GM12878 (cell line): ENCODE measurements around the gene ZNHIT1. TPM values are rescaled to one million over a fixed set of nuclear protein-coding genes. Genes with fewer than 3 reads are reported as not detected.
A peak's percentile ranks its signal among the peaks of the same experiment; 100 is the strongest.

Experiments used
- ATAC-seq: fragments of 200-7000 bp; cut with Tn5 transposase; 3 replicates; pipeline ENCODE4 v1.9.1; 2020; ENCODE audit warnings: mild to moderate bottlenecking, moderate library complexity
- BruUV-seq: library from RNA; stranded (reverse); fragments of 400-500 nt; replicated peaks from 2 replicates; lab custom pipeline; 2021; lab: Mats Ljungman, UMichigan
- CTCF ChIA-PET: fragments of 300-600 bp; sonication (Branson Sonifier 250); formaldehyde crosslinking; extraction: SDS; loops from one replicate; lab custom pipeline; 2021; ENCODE audit warnings: inconsistent platforms; lab: Yijun Ruan, JAX
- POLR2A ChIA-PET: fragments of 350-600 bp; formaldehyde crosslinking; extraction: SDS; loops from one replicate; lab custom pipeline; 2021; ENCODE audit warnings: inconsistent platforms; lab: Charles Lee
- RAD21 ChIA-PET: fragments of 300-600 bp; sonication (Branson Sonifier 250); formaldehyde crosslinking; loops from one replicate; lab custom pipeline; 2023; ENCODE audit warnings: antibody characterized with exemption; ENCODE audit not compliant: unreplicated experiment; lab: Charles Lee
- SMC1A ChIA-PET: fragments of 300-600 bp; sonication (Branson Sonifier 250); formaldehyde crosslinking; loops from one replicate; lab custom pipeline; 2023; ENCODE audit not compliant: unreplicated experiment, uncharacterized antibody; lab: Charles Lee
- DNase-seq: peaks from one replicate; pipeline ENCODE4 v3.0.0-alpha.2; 2011; ENCODE audit warnings: low read depth, low spot score
- FAIRE-seq: peaks from 3 replicates; lab custom pipeline; 2011; peaks lifted over from hg19 to GRCh38; lab: Jason Lieb, UNC
- H2AFZ ChIP-seq: 2 replicates; pipeline ENCODE4 v1.6.0; 2011; ENCODE audit warnings: low read depth, low read length, control low read depth; ENCODE audit not compliant: control insufficient read depth
- H3K27ac ChIP-seq: 2 replicates; pipeline ENCODE4 v1.5.1; 2011; ENCODE audit warnings: control low read depth; ENCODE audit not compliant: control insufficient read depth, insufficient read depth
- H3K27me3 ChIP-seq, 2 experiments: replicated peaks in 1 of 2; 2 replicates each; pipeline versions ENCODE4 v1.6.0 to v1.6.1; 2011; ENCODE audit warnings: low read length in 1 of 2; ENCODE audit not compliant: control insufficient read depth in 2 of 2, insufficient read depth in 2 of 2
- H3K36me3 ChIP-seq, 2 experiments: 2 replicates each; pipeline ENCODE4 v1.5.1; 2011; ENCODE audit warnings: low read length in 1 of 2; ENCODE audit not compliant: control insufficient read depth in 2 of 2, insufficient read depth in 2 of 2
- H3K4me1 ChIP-seq: 2 replicates; pipeline ENCODE4 v1.6.1; 2011; ENCODE audit warnings: mild to moderate bottlenecking, low read length, moderate library complexity, mixed read lengths; ENCODE audit not compliant: control insufficient read depth, insufficient read depth
- H3K4me2 ChIP-seq: 2 replicates; pipeline ENCODE4 v1.6.0; 2011; ENCODE audit warnings: control low read depth; ENCODE audit not compliant: control insufficient read depth, insufficient read depth
- H3K4me3 ChIP-seq: fragments of 200-600 bp; sonication (generic); 2 replicates; pipeline ENCODE4 v1.5.1; 2016
- H3K79me2 ChIP-seq: 2 replicates; pipeline ENCODE4 v1.6.0; 2011; ENCODE audit warnings: low read length; ENCODE audit not compliant: control insufficient read depth, insufficient read depth
- H3K9ac ChIP-seq: 2 replicates; pipeline ENCODE4 v1.8.0; 2011; ENCODE audit warnings: low read length, control low read depth, mixed read lengths; ENCODE audit not compliant: control insufficient read depth, insufficient read depth
- H3K9me3 ChIP-seq: replicated peaks from 3 replicates; pipeline ENCODE4 v1.5.1; 2011; ENCODE audit warnings: mild to moderate bottlenecking, low read length; ENCODE audit not compliant: control insufficient read depth, insufficient read depth
- H4K20me1 ChIP-seq: 2 replicates; pipeline ENCODE4 v1.6.0; 2011; ENCODE audit not compliant: control insufficient read depth, insufficient read depth
- CTCF ChIP-seq, 3 experiments: IDR thresholded peaks in 2 of 3; conservative IDR thresholded peaks in 1 of 3; 2 replicates each; pipeline ENCODE4 v1.5.1; 2011; ENCODE audit warnings: low read depth in 3 of 3, low read length in 3 of 3, mild to moderate bottlenecking in 3 of 3, control low read depth in 2 of 3, moderate library complexity in 2 of 3, inconsistent platforms in 1 of 3, mixed read lengths in 1 of 3; ENCODE audit not compliant: control insufficient read depth in 2 of 3, insufficient read depth in 1 of 3; ENCODE audit errors: extremely low read depth in 1 of 3
- E4F1 ChIP-seq: fragments of 450-650 bp; IDR thresholded peaks from 2 replicates; pipeline ENCODE4 v1.6.1; 2018; ENCODE audit warnings: borderline replicate concordance, mild to moderate bottlenecking; ENCODE audit not compliant: partially characterized antibody
- HDAC2 ChIP-seq: fragments of 200-600 bp; sonication (generic); IDR thresholded peaks from 2 replicates; pipeline ENCODE4 v1.6.1; 2017
- IRF4 ChIP-seq: IDR thresholded peaks from 2 replicates; pipeline ENCODE4 v1.6.1; 2011; ENCODE audit warnings: low read depth, low read length
- LARP7 ChIP-seq: fragments of 450-650 bp; IDR thresholded peaks from 2 replicates; pipeline ENCODE4 v1.6.1; 2017; ENCODE audit warnings: mild to moderate bottlenecking
- MAX ChIP-seq: IDR thresholded peaks from 2 replicates; pipeline ENCODE4 v1.6.1; 2012; ENCODE audit warnings: low read depth, low read length, improper control_type of control experiment
- NFIC ChIP-seq: IDR thresholded peaks from 2 replicates; pipeline ENCODE4 v1.6.1; 2012; ENCODE audit warnings: low read depth, mild to moderate bottlenecking, inconsistent platforms, low read length, moderate library complexity
- NKRF ChIP-seq: fragments of 450-650 bp; conservative IDR thresholded peaks from 2 replicates; pipeline ENCODE4 v1.6.1; 2017; ENCODE audit warnings: mild to moderate bottlenecking, moderate library complexity
- PAX8 ChIP-seq: fragments of 450-650 bp; IDR thresholded peaks from 2 replicates; pipeline ENCODE4 v1.6.1; 2017; ENCODE audit warnings: mild to moderate bottlenecking, moderate library complexity
- POLR2AphosphoS2 ChIP-seq: IDR thresholded peaks from 2 replicates; pipeline ENCODE4 v1.6.1; 2011; ENCODE audit warnings: low read depth, mild to moderate bottlenecking, low read length, improper control_type of control experiment, moderate library complexity
- POLR2AphosphoS5 ChIP-seq: IDR thresholded peaks from 2 replicates; pipeline ENCODE4 v1.6.1; 2011; ENCODE audit warnings: mild to moderate bottlenecking, low read length, inconsistent platforms
- RB1 ChIP-seq: fragments of 450-650 bp; formaldehyde crosslinking; IDR thresholded peaks from 2 replicates; pipeline ENCODE4 v1.6.1; 2017; ENCODE audit warnings: mild to moderate bottlenecking, borderline replicate concordance
- RFX5 ChIP-seq: IDR thresholded peaks from 2 replicates; pipeline ENCODE4 v1.6.1; 2011; ENCODE audit warnings: low read depth, low read length, improper control_type of control experiment
- SMAD5 ChIP-seq: IDR thresholded peaks from 2 replicates; pipeline ENCODE4 v1.6.1; 2016; ENCODE audit warnings: antibody characterized with exemption, low read depth
- TARDBP ChIP-seq: IDR thresholded peaks from 2 replicates; pipeline ENCODE4 v1.6.1; 2016; ENCODE audit warnings: borderline replicate concordance
- ZNF24 ChIP-seq: fragments of 450-650 bp; IDR thresholded peaks from 2 replicates; pipeline ENCODE4 v1.6.1; 2017; ENCODE audit warnings: antibody characterized with exemption, mild to moderate bottlenecking
- WGBS: methylation state at CpG from one replicate; pipeline ENCODE4 v1.1.6; 2016; ENCODE audit warnings: low lambda C conversion rate; ENCODE audit not compliant: insufficient replicate concordance, insufficient coverage; ENCODE audit errors: missing lambda C conversion rate; 5-methylcytosine and 5-hydroxymethylcytosine counted together
- in situ Hi-C: fragments of 300-500 bp; cut with MboI; formaldehyde crosslinking; loops from 9 replicates; pipeline ENCODE4 v1.14.3; 2018; ENCODE audit warnings: mixed read lengths
- intact Hi-C: fragments of 100-400 bp; cut with micrococcal nuclease; formaldehyde crosslinking; loops from one replicate; pipeline ENCODE4 v1.14.2; 2022; ENCODE audit not compliant: unreplicated experiment
- polyA plus RNA-seq, 11 experiments: library from polyadenylated mRNA; depleted of rRNA in 4 of 11; unstranded in 6 of 11; stranded (reverse) in 5 of 11; fragments of >200 nt; fragmentation: Nextera tagmentation in 4 of 11; fragmentation: Illumina TruSeq in 1 of 11; extraction: Ambion mirVana in 4 of 11; extraction: Trizol in 1 of 11; gene quantifications; 1 replicate in 1 of 11; 2 replicates in 10 of 11; pipeline versions ENCODE4 v1.2.1 to v1.2.3, GENCODE V29; 2011 to 2016; ENCODE audit warnings: inconsistent platforms in 2 of 11, missing spikeins in 2 of 11, low read depth in 1 of 11
- total RNA-seq, 4 experiments: library from RNA; depleted of rRNA in 3 of 4; stranded (reverse); fragments of >200 nt in 3 of 4; fragmentation: Illumina TruSeq in 1 of 4; extraction: Trizol in 1 of 4; gene quantifications; 2 replicates each; pipeline versions ENCODE4 v1.2.1 to v1.2.3, GENCODE V29; 2013 to 2021

Gene ZNHIT1
- total and polyA plus RNA-seq, 10 of the 15 experiments (the other 5 are each of a cell fraction or from before 2014, with no cell fraction given): 3.8 to 79.2 (median 44.5) TPM

- Histone ChIP-seq H3K9ac (peak overlapping the region; percentile 88), H3K27ac (peak overlapping the region; percentile 88), H3K4me2 (peak overlapping the region; percentile 77), H3K4me1 (peaks cover 5% of the 10 kb centered on the region), H3K27me3 (no peaks in the 10 kb centered on the region), H4K20me1 (no peaks in the 10 kb centered on the region), H2AFZ (peak overlapping the region; percentile 95), H3K79me2 (peaks cover 30% of the 10 kb centered on the region), H3K4me3 (peak overlapping the region; percentile 88), H3K36me3 (peaks cover 0 to 5% of the 10 kb centered on the region in 2 experiments; a peak in 3 of 4 replicates), H3K9me3 (no peaks in the 10 kb centered on the region)
- ChIA-PET SMC1A (interaction anchor here (0.6 to 3.6 kb wide), 14 partner anchors 15 to 854 kb away, joined by 3 to 19 read pairs (median 4); partner anchors contain the start of genes FIS1, MOGAT3 and SERPINE1), CTCF (interaction anchor here (0.7 to 3.8 kb wide), 22 partner anchors 10 to 741 kb away, joined by 3 to 63 read pairs (median 4); partner anchors contain the start of genes FIS1, IFT22 and SLC12A9), RAD21 (interaction anchor here (1.0 to 3.9 kb wide), 7 partner anchors 26 to 501 kb away, joined by 3 to 37 read pairs (median 8); partner anchors contain the start of gene FIS1), POLR2A (interaction anchor here (0.9 to 2.1 kb wide), 13 partner anchors 9 to 606 kb away, joined by 3 to 12 read pairs (median 4); partner anchors contain the start of genes IFT22, MOSPD3, SLC12A9 and TRIM56)
- intact Hi-C loops: loop anchor here (1.0 kb wide), 1 partner anchor 26 kb away; no protein-coding TSS in a partner anchor
- ATAC-seq (peak; percentile 10), FAIRE-seq (no peak), DNase-seq (no peak)
- BruUV-seq: TSS peak; percentile 87
- in situ Hi-C loops: no loop called here
- WGBS: 4% methylated on average over 25 of the region's 26 CpGs
- TF ChIP-seq TARDBP (no peak), IRF4 (no peak), POLR2AphosphoS5 (no peak), CTCF (IDR thresholded peaks at IDR 0.05 in 2 of 3, conservative IDR thresholded peaks at IDR 0.05 in 1 of 3; ENCODE audit: control insufficient read depth in 2 of 3, extremely low read depth in 1 of 3, insufficient read depth in 1 of 3, low read depth in 3 of 3, low read length in 3 of 3) (no peak), RB1 (no peak), NKRF (peak; percentile 26; the same call in 1 of the 2 replicates), NFIC (no peak), PAX8 (no peak), ZNF24 (no peak), SMAD5 (no peak), POLR2AphosphoS2 (no peak), RFX5 (no peak), LARP7 (no peak), MAX (no peak), E4F1 (peak; percentile 3), HDAC2 (no peak)
Observed at GRCh38 chr7:101218236-101219125, 516 bp downstream of the ZNHIT1 start.
